Liver (tissue), 9 donors: ENCODE results near the gene CDCA3. TPM values are rescaled to one million over a fixed set of nuclear protein-coding genes. Genes with fewer than 3 reads are reported as not detected.
A peak's percentile ranks its signal among the peaks of the same experiment; 100 is the strongest.

Experiments
- DNase-seq: peaks from one replicate; pipeline ENCODE4 v3.0.0-alpha.2; 2017; ENCODE audit warnings: low spot score
- H3K27ac ChIP-seq, 2 donors: one replicate each; pipeline ENCODE4 v1.7.0; 2013; ENCODE audit warnings: inconsistent platforms in 2 of 2, low read length in 2 of 2, control low read depth in 1 of 2, low read depth in 1 of 2, mild to moderate bottlenecking in 1 of 2
- H3K27me3 ChIP-seq, 4 donors: one replicate each; pipeline versions ENCODE4 v1.6.1 to v1.7.0; 2013; ENCODE audit warnings: low read length in 3 of 4, inconsistent platforms in 1 of 4, mild to moderate bottlenecking in 1 of 4, moderate library complexity in 1 of 4; ENCODE audit not compliant: control insufficient read depth in 4 of 4, insufficient read depth in 4 of 4
- H3K36me3 ChIP-seq, 4 donors: one replicate each; pipeline versions ENCODE4 v1.6.1 to v1.7.0; 2013; ENCODE audit warnings: low read length in 3 of 4, mild to moderate bottlenecking in 3 of 4, low read depth in 1 of 4, moderate library complexity in 1 of 4; ENCODE audit not compliant: control insufficient read depth in 4 of 4, insufficient read depth in 3 of 4
- H3K4me1 ChIP-seq, 4 donors: one replicate each; pipeline versions ENCODE4 v1.6.1 to v1.7.0; 2013; ENCODE audit warnings: low read length in 3 of 4, mild to moderate bottlenecking in 3 of 4, moderate library complexity in 1 of 4; ENCODE audit not compliant: control insufficient read depth in 4 of 4, insufficient read depth in 4 of 4
- H3K4me3 ChIP-seq, 3 donors: one replicate each; pipeline versions ENCODE4 v1.6.1 to v1.7.0; 2013; ENCODE audit warnings: low read length in 3 of 3, control low read depth in 1 of 3, low read depth in 1 of 3, mild to moderate bottlenecking in 1 of 3
- H3K9ac ChIP-seq, 2 donors: one replicate each; pipeline ENCODE4 v1.7.0; 2013; ENCODE audit warnings: low read length in 2 of 2, mild to moderate bottlenecking in 2 of 2, moderate library complexity in 2 of 2, control low read depth in 1 of 2, low read depth in 1 of 2
- H3K9me3 ChIP-seq, 4 donors: one replicate each; pipeline versions ENCODE4 v1.6.1 to v1.7.0; 2013; ENCODE audit warnings: low read length in 3 of 4; ENCODE audit not compliant: control insufficient read depth in 4 of 4
- ATF3 ChIP-seq: IDR thresholded peaks from 2 replicates; pipeline ENCODE4 v1.6.1; 2016; ENCODE audit warnings: antibody characterized with exemption
- CTCF ChIP-seq: fragments of 150-350 bp; IDR thresholded peaks from 2 replicates; pipeline ENCODE4 v1.5.1; 2017; ENCODE audit warnings: improper control_type of control experiment, low read depth, low read length; ENCODE audit not compliant: missing input control
- EGR1 ChIP-seq, 2 donors: IDR thresholded peaks; 2 replicates each; pipeline ENCODE4 v1.6.1; 2016 to 2018; ENCODE audit warnings: antibody characterized with exemption in 2 of 2, low read depth in 2 of 2
- FOXA1 ChIP-seq: IDR thresholded peaks from 2 replicates; pipeline ENCODE4 v1.6.1; 2016; ENCODE audit warnings: antibody characterized with exemption
- FOXA2 ChIP-seq: IDR thresholded peaks from 2 replicates; pipeline ENCODE4 v1.6.1; 2016; ENCODE audit warnings: antibody characterized with exemption
- HNF4A ChIP-seq, 2 donors: conservative IDR thresholded peaks; 2 replicates each; pipeline ENCODE4 v1.6.1; 2016; ENCODE audit warnings: antibody characterized with exemption in 2 of 2, mild to moderate bottlenecking in 2 of 2
- HNF4G ChIP-seq: IDR thresholded peaks from 2 replicates; pipeline ENCODE4 v1.6.1; 2016; ENCODE audit warnings: antibody characterized with exemption
- JUND ChIP-seq, 2 donors: IDR thresholded peaks; 2 replicates each; pipeline ENCODE4 v1.6.1; 2016; ENCODE audit warnings: antibody characterized with exemption in 2 of 2
- MAX ChIP-seq: IDR thresholded peaks from 2 replicates; pipeline ENCODE4 v1.6.1; 2016; ENCODE audit warnings: antibody characterized with exemption
- NR2F2 ChIP-seq: IDR thresholded peaks from 2 replicates; pipeline ENCODE4 v1.6.1; 2016; ENCODE audit warnings: antibody characterized with exemption
- RAD21 ChIP-seq, 2 donors: IDR thresholded peaks; 2 replicates each; pipeline ENCODE4 v1.6.1; 2016; ENCODE audit warnings: antibody characterized with exemption in 2 of 2, mild to moderate bottlenecking in 2 of 2
- REST ChIP-seq: IDR thresholded peaks from 2 replicates; pipeline ENCODE4 v1.6.1; 2016; ENCODE audit warnings: antibody characterized with exemption, mild to moderate bottlenecking
- RXRA ChIP-seq, 2 donors: IDR thresholded peaks; 2 replicates each; pipeline ENCODE4 v1.6.1; 2017 to 2018; ENCODE audit warnings: antibody characterized with exemption in 2 of 2, mild to moderate bottlenecking in 1 of 2
- SP1 ChIP-seq: IDR thresholded peaks from 2 replicates; pipeline ENCODE4 v1.6.1; 2018; ENCODE audit warnings: antibody characterized with exemption, mild to moderate bottlenecking
- TAF1 ChIP-seq: conservative IDR thresholded peaks from 2 replicates; pipeline ENCODE4 v1.6.1; 2016; ENCODE audit warnings: antibody characterized with exemption, mild to moderate bottlenecking
- YY1 ChIP-seq: IDR thresholded peaks from 2 replicates; pipeline ENCODE4 v1.6.1; 2016; ENCODE audit warnings: antibody characterized with exemption, mild to moderate bottlenecking
- WGBS: extraction: QIAGEN DNeasy Blood & Tissue Kit; methylation state at CpG from one replicate; pipeline ENCODE4 v1.1.7; 2013; 5-methylcytosine and 5-hydroxymethylcytosine counted together
- polyA plus RNA-seq, 2 donors: library from polyadenylated mRNA; stranded (reverse) in 1 of 2; unstranded in 1 of 2; fragments of 200-250 nt in 1 of 2; fragments of >200 nt in 1 of 2; fragmentation: Nextera tagmentation in 1 of 2; extraction: Ambion mirVana in 1 of 2; gene quantifications; one replicate each; pipeline versions ENCODE4 v1.2.1 to v1.2.3, GENCODE V29; 2013 to 2015
- total RNA-seq, 2 donors: library from RNA; depleted of rRNA; stranded (reverse); fragments of >200 nt; gene quantifications; one replicate each; pipeline ENCODE4 v1.2.3, GENCODE V29; 2014
- donor health status: healthy.
- donor health status: healthy.
- donor health status: healthy.
- donor health status: healthy.
- donor health status: healthy.

Gene CDCA3
- total and polyA plus RNA-seq, 4 donors: 0.25 to 26.0 (median 2.6) TPM

- TF ChIP-seq REST (peak; percentile 79), ATF3 (no peak), FOXA2 (no peak), JUND (IDR thresholded peaks at IDR 0.05) (no peak), FOXA1 (peak; percentile 55)
These were observed 1.0 kb upstream of the CDCA3 start, which contains the start of gene USP5 (continued) for GRCh38 chr12:6851921-6852650.

GRCh38 chr12:6850796-6851152 lies 312 bp downstream of the CDCA3 start:
- TF ChIP-seq HNF4G (no peak), ATF3 (no peak), SP1 (no peak), TAF1 (no peak), RAD21 (IDR thresholded peaks at IDR 0.05) (no peak), YY1 (no peak), HNF4A (conservative IDR thresholded peaks at IDR 0.05) (no peak), MAX (no peak), NR2F2 (no peak), FOXA1 (no peak), JUND (IDR thresholded peaks at IDR 0.05) (no peak), FOXA2 (no peak), REST (no peak), RXRA (IDR thresholded peaks at IDR 0.05) (no peak), EGR1 (IDR thresholded peaks at IDR 0.05; ENCODE audit: low read depth in 2 of 2) (no peak), CTCF (no peak)
- Histone ChIP-seq H3K27me3 (no peaks in the 10 kb centered on the region), H3K9me3 (no peaks in the 10 kb centered on the region), H3K36me3 (peaks cover 0 to 3% (median 3%) of the 10 kb centered on the region in 4 donors), H3K27ac (no peak overlapping the region), H3K4me1 (peaks cover 7 to 23% (median 13%) of the 10 kb centered on the region in 4 donors), H3K9ac (no peak overlapping the region), H3K4me3 (peak overlapping the region in 1 of 3 donors; percentile 79)
- DNase-seq: no peak
- WGBS: 38% methylated on average over 16 of the region's 16 CpGs
